ENCODE data around the gene PI4K2A. TPM values are rescaled to one million over a fixed set of nuclear protein-coding genes. Genes with fewer than 3 reads are reported as not detected.

Gene PI4K2A
- 1 to 10 TPM; 2.2 to 8.9 (median 3.4) TPM for total RNA-seq
- polyA plus RNA-seq, result 1 to 10 TPM; 3.4 to 5.4 TPM

DNA sequence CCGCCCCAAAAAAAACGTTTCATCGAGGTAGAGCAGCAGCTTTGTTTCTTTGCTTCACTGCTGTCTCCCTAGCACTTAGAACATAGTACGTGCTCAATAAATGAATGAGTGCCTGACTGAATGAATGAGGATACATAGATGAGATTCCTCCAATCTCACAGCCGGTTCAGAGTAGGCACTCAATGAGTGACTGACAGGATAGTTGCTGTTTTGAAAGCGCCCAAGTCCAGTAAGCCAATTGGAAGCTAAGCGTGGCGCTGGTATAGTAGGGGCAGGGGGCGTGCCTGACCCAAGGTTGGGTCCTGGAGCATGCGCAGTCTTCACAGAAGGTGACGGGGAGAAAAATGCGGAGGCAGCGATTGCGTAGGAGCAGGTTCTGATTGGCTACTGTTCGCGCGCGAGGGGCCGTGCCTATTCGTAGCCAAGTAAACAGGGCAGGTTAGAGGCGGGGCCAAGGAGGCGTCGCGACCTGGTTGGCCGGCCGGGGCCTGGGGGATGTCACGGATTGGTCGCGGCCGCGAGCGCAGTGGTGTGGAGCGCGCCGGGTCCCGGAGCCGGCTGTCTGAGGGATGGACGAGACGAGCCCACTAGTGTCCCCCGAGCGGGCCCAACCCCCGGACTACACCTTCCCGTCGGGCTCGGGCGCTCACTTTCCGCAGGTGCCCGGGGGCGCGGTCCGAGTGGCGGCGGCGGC, at the start of gene PI4K2A:
PI4K2A (plus strand) TSS at position 498 of the 694 bp plus-strand sequence; CDS start at position 570, 72 bp downstream.
- H3K4me3 ChIP-seq, result peak within 1 kb of the TSS; percentile 52 to 78 (median 64)

DNA sequence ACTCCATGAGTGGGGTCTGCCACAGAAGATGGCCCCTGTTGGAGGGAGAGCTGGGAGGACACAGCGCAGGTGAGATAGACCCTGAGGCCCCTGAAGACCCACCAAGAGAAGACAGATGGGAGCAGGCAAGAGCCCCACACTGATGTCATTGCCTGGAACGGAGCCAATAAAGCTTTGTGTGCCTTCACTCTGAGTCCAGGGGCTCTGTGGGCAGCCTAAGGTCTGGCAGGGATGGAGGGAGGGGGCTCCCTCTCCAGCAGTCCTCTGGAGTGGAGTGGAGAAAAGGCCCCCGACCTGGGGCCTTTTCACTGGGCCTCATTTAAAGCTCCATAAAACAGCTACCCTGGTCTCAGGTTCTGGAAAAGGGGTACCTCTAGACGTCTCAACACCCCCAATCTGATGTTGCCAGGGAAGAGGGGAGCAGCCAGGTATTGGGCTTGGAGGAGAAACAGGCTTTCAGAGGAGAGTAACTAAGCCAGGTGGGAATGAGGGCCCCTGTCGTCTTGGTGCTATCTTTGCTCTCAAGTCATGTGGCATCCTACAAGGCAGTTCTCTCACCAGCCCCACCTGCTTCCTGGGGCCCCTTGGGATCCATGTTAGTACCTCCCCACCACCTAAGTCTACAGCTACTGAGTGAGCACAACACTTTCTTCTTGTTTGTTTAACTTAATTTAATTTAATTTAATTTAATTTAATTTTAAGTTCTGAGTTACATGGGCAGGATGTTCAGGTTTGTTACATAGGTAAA, 49.5 kb upstream of the PI4K2A start:
- DNase-seq, result no peak
- Histone ChIP-seq H3K9me3 (no peaks in the 10 kb centered on the region), H3K4me1 (no peaks in the 10 kb centered on the region), H3K27ac (no peak overlapping the region), H3K36me3 (no peaks in the 10 kb centered on the region), H3K27me3 (no peaks in the 10 kb centered on the region), H3K4me3 (no peak overlapping the region)
- WGBS, 2 donors, result 54 to 58% methylated on average over 5 of the region's 5 CpGs
- intact Hi-C loops (cut with DNase I), result no loop called here
- FAIRE-seq, result no peak
- TF ChIP-seq, protein P1, sequence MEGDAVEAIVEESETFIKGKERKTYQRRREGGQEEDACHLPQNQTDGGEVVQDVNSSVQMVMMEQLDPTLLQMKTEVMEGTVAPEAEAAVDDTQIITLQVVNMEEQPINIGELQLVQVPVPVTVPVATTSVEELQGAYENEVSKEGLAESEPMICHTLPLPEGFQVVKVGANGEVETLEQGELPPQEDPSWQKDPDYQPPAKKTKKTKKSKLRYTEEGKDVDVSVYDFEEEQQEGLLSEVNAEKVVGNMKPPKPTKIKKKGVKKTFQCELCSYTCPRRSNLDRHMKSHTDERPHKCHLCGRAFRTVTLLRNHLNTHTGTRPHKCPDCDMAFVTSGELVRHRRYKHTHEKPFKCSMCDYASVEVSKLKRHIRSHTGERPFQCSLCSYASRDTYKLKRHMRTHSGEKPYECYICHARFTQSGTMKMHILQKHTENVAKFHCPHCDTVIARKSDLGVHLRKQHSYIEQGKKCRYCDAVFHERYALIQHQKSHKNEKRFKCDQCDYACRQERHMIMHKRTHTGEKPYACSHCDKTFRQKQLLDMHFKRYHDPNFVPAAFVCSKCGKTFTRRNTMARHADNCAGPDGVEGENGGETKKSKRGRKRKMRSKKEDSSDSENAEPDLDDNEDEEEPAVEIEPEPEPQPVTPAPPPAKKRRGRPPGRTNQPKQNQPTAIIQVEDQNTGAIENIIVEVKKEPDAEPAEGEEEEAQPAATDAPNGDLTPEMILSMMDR (IDR thresholded peaks at IDR 0.05), result no peak
- no peak for ATAC-seq

More for the DNA sequence above, at the start of gene PI4K2A:
- 2% methylated on average over 51 to 54 of the region's 54 CpGs for WGBS, 2 donors
- peak; percentile 96 to 100 (median 98) for DNase-seq
- Histone ChIP-seq H3K27me3 (no peaks in the 10 kb centered on the region), H3K4me1 (peaks cover 8 to 9% (median 8%) of the 10 kb centered on the region in 3 donors), H3K36me3 (peaks cover 0 to 4% (median 0%) of the 10 kb centered on the region in 3 donors), H3K9me3 (no peaks in the 10 kb centered on the region), H3K27ac (peak within 1 kb of the TSS in 3 of 4 donors; percentile 3 to 70 (median 55))
- TF ChIP-seq, protein P1 (IDR thresholded peaks at IDR 0.05), result no peak
- intact Hi-C loops (cut with DNase I), result no loop called here
- ATAC-seq, result peak; percentile 98 to 100 (median 100)
- FAIRE-seq, result peak; percentile 87

GRCh38 chr10:97593421-97593820, 47.0 kb upstream of the PI4K2A start:
- intact Hi-C loops (cut with DNase I), result no loop called here
- ATAC-seq (peak in 2 of 4 donors; percentile 16 to 26), DNase-seq (no peak), FAIRE-seq (no peak)
- Histone ChIP-seq H3K36me3 (no peaks in the 10 kb centered on the region), H3K4me1 (peaks cover 0 to 3% (median 0%) of the 10 kb centered on the region in 3 donors), H3K9me3 (no peaks in the 10 kb centered on the region), H3K27me3 (no peaks in the 10 kb centered on the region), H3K27ac (peak overlapping the region in 3 of 4 donors; percentile 14 to 33 (median 22)), H3K4me3 (no peak overlapping the region)
- TF ChIP-seq, protein P1 (IDR thresholded peaks at IDR 0.05), result no peak
- WGBS, 2 donors, result 64 to 67% methylated on average over 4 of the region's 4 CpGs

DNA sequence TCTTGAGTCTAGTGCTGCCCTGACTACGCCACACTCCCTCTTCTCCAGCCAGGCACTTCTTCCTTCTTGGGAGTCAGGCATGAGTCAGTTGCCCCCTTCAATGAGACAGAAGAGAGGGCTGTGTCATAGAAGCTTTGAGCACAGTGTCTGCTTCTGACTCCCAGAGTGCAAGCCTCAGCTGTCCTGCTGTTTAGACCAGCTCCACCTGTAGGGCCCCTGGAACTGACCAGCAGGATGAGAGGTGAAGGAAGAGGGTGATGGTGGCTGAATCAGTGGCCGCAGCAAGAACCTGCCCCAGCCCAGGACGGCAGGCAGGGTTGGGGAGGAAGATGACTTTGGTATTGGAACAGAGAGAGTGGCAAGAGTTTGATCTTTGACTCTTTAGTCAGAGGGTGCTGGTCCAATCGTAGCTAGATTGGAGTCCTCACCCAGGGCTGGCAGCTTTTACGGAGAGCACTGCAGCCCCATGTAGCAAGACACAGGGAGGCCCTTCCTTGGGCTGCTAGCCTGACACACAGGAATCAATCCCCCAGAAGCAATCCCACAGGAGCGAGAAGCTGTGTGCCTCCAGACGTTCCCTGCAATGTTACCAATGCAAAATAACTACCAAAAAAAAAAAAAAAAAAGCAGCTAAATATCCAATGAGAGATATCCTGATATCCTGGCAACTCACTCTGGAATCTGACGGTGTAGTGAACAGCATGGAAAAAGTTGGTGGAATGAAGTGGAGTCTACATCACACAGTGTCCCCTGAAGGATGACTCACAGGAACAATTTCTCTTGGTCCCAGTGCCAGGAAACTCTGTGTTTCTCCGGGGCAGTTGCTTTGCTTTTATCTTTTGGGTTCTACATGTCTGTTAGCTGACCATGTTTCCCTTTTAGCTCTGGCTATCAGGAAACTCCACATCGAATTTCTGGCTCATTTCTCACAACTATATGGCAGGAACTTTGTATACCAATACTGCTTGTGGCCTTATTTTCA, 44.1 kb upstream of the PI4K2A start:
- peaks cover 0 to 3% (median 0%) of the 10 kb centered on the region in 3 donors for H3K4me1 ChIP-seq
- no peak for FAIRE-seq
- no peaks in the 10 kb centered on the region for H3K9me3 ChIP-seq
- peak; percentile 79 to 89 (median 84) for ATAC-seq
- H3K36me3 ChIP-seq, result no peaks in the 10 kb centered on the region
- H3K4me3 ChIP-seq, result no peak overlapping the region
- intact Hi-C loops (cut with DNase I), result no loop called here
- peak in 1 of 6 donors; percentile 43 for DNase-seq
- WGBS, 2 donors, result 47 to 53% methylated on average over 10 of the region's 10 CpGs
- TF ChIP-seq, protein P1 (IDR thresholded peaks at IDR 0.05), result no peak
- no peaks in the 10 kb centered on the region for H3K27me3 ChIP-seq
- H3K27ac ChIP-seq, result peak overlapping the region in 2 of 4 donors; percentile 63 to 69

Measured in pancreas (tissue), 10 donors.